ENCODE measurements around the gene CEP290.

CEP290 gene

GRCh38 chr12:88093573-88093972, 48.3 kb downstream of the CEP290 start:
- in situ Hi-C loops (cut with HindIII; ENCODE audit: low sequenced_read_pairs) = no loop called here

DNA sequence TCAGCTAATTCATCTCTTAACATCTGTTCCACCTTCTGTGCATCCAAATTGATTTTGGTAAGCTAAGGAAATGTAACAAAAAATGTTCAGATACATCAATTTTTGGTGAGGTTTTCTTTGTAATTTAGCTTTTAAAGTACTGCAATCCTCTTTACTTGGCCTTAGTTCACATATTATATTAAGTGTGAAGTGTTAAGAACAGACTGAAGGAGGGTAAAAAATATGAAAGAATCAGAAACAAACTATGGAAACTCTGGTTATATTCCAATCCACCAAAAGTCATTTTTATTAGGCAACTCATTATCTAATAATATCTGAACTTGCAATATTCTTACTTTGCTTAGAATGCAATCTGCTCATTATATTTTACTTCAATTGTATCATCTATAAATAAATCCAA, 49.1 kb downstream of the CEP290 start:
- DNase-seq (ENCODE audit: low read depth, low spot score) = no peak
- H3K4me3 ChIP-seq (ENCODE audit: low read depth, low read length) = no peak overlapping the region
- no peak for TF ChIP-seq CTCF (IDR thresholded peaks at IDR 0.05; ENCODE audit: low read depth, low read length)
- in situ Hi-C loops (cut with HindIII; ENCODE audit: low sequenced_read_pairs) = no loop called here

More at GRCh38 chr12:88093573-88093972, 48.3 kb downstream of the CEP290 start:
- H3K4me3 ChIP-seq (ENCODE audit: low read depth, low read length) = no peak overlapping the region
- DNase-seq (ENCODE audit: low read depth, low spot score) = no peak
- TF ChIP-seq CTCF (IDR thresholded peaks at IDR 0.05; ENCODE audit: low read depth, low read length) = no peak

DNA sequence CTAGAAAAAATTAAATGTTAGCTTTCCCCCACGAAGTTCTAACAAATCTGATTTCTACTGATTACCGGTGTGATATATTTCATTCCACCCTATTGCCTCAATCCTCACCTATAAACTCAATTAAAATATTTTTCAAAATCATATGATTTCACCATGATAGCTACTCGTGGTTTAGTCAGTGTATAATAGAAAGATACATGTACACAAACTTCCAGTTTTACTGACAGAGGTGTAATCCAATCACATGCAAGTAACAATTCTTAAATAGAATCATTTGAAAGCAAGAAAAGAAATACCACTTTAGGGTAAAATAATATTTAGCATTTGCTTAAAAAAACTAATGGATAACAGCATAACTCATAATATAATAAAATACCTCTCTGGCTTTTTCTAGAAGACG, 57.7 kb downstream of the CEP290 start:
- in situ Hi-C loops (cut with HindIII; ENCODE audit: low sequenced_read_pairs) = no loop called here
- H3K4me3 ChIP-seq (ENCODE audit: low read depth, low read length) = no peak overlapping the region
- no peak for DNase-seq (ENCODE audit: low read depth, low spot score)
- no peak for TF ChIP-seq CTCF (IDR thresholded peaks at IDR 0.05; ENCODE audit: low read depth, low read length)

DNA sequence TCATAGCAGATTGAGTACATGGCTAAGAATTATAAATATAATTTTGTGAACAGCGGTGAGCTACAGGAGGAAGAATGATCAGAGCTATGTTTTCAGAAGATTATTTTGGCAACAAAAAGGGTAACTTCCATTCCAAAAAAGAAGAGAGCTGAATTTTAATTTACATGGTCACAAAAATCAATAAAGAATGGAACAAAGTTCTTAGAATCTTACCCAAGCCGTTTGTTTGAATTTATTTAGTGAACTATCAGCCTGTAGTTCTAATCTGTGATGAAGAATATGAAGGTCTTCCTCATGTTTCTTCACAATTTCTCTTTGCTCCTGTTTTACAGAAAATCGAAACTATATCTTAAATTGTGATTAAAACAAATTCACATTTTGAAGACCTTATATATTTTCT, 58.3 kb downstream of the CEP290 start:
- in situ Hi-C loops (cut with HindIII; ENCODE audit: low sequenced_read_pairs) = no loop called here
- no peak for TF ChIP-seq CTCF (IDR thresholded peaks at IDR 0.05; ENCODE audit: low read depth, low read length)
- H3K4me3 ChIP-seq (ENCODE audit: low read depth, low read length) = no peak overlapping the region
- DNase-seq (ENCODE audit: low read depth, low spot score) = no peak

- TF ChIP-seq CTCF (IDR thresholded peaks at IDR 0.05; ENCODE audit: low read depth, low read length) = no peak
- DNase-seq (ENCODE audit: low read depth, low spot score) = no peak
- H3K4me3 ChIP-seq (ENCODE audit: low read depth, low read length) = no peak overlapping the region
- in situ Hi-C loops (cut with HindIII; ENCODE audit: low sequenced_read_pairs) = no loop called here
Observed at GRCh38 chr12:88081247-88081646, 60.6 kb downstream of the CEP290 start.

DNA sequence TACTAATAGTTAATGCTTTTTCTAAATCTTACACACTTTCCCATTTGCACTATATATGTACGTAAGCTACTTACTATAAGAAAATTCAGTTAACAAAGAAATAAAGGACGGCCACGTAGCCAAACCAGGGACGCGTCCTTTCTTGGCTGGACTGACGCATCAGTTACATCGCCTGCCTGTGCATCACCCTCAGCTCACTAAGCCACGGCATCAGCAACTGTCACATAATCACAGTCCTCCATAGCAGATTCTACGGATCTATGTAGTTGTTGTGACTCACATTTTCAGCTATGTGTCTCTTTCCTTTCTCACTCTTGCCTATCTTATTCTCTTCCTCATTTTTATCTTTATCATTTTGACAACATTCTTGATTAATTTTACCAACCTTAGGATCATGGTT, 74.6 kb downstream of the CEP290 start:
- in situ Hi-C loops (cut with HindIII; ENCODE audit: low sequenced_read_pairs) = no loop called here
- no peak overlapping the region for H3K4me3 ChIP-seq (ENCODE audit: low read depth, low read length)
- no peak for TF ChIP-seq CTCF (IDR thresholded peaks at IDR 0.05; ENCODE audit: low read depth, low read length)
- no peak for DNase-seq (ENCODE audit: low read depth, low spot score)

DNA sequence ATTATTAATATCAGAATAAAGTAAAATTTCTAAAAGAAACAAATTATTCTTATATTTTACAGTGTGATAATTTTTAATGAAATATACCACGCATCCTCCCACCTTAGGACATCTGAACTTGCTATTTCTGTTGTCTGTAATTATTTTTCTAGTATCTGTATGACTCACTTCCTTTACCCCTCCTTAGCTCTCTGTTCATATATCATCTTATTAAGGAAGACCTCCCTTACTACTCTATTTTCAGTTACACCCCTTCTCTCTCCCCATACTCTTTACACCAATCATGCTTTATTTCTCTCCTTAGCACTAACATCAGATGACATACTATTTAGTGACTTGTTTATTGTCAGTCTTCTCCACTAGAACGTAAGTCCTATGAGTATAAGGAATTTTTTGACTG, 78.5 kb downstream of the CEP290 start:
- no peak overlapping the region for H3K4me3 ChIP-seq (ENCODE audit: low read depth, low read length)
- no peak for TF ChIP-seq CTCF (IDR thresholded peaks at IDR 0.05; ENCODE audit: low read depth, low read length)
- DNase-seq (ENCODE audit: low read depth, low spot score) = peak; percentile 22
- in situ Hi-C loops (cut with HindIII; ENCODE audit: low sequenced_read_pairs) = no loop called here
